NOMO-1 treated with dmso at 0.1 percent for 144 hours (cell line): Measurements from ENCODE around the gene TMA16.
"Not testable (repeated sequence)": the region's sequence is repeated elsewhere in the genome, so short reads cannot be mapped to it uniquely, and the experiment has no call there.

Source experiments
- DNase-seq: peaks from one replicate; lab custom pipeline; 2025; ENCODE audit not compliant: unreplicated experiment; lab: John Stamatoyannopoulos, UW

Gene TMA16

DNA sequence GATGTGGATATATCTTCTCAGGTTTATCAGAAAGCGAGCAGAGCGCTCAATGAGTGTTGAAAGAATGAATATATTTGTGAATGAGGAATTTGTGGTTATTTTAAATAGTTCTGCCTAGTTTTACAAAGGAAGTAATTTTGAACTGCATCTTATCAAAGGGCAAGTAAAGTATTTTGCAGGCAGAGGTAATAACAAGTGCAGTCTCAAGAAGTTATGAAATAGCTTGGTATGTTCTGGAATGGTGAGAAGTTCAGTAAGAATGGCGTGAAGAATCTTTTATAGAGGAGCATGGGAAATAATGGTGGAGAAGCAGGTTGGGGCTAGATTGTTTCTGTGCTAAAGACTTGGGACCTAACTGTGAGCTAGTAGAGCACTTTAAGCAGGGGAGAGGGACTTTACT is 10.9 kb downstream of the TMA16 start:
- peak; percentile 15 for DNase-seq

DNA sequence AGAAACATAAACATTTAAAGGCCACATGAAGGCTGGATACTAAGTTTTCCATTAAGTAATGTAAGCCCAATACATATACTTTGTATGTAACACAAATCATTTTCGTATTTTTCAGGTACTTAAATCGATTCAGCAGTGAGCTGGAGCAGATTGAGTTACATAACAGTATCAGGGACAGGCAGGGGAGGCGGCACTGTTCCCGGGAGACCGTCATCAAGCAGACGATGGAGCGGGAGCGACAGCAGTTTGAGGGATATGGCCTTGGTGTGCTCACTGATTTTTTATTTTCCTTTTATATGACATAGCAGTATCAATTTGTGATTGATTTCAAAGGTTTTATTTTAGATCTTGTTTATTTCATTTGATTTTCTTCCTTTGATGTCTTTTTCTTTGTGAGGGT is 20.7 kb downstream of the TMA16 start:
- DNase-seq = no peak

DNA sequence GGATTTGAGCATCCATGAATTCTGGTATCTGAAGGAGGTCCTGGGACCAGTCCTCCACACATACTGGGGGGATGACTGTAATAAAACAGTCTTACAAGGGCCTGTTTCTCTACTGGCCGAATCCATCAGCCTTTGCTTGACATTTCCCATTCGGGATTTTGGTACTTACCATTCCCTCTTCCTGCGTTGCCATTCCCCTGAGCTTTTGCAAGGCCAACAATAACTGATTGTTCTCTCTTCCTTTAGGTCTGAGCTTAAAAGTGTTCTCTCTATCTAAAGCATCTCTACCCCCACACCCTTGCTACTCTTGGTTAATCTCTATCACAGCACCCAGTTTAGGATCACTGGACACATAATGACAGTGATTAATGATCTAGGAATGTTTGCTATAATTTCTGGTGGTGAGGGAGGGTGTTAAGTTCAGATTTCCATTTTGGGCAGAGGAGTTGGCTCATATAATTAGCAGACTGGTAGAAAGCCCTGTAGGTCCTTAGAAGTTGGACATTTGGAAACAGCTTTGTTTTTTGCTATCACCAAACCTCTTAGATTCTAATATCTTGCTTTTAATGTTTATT is 29.4 kb downstream of the TMA16 start:
- no peak for DNase-seq

DNA sequence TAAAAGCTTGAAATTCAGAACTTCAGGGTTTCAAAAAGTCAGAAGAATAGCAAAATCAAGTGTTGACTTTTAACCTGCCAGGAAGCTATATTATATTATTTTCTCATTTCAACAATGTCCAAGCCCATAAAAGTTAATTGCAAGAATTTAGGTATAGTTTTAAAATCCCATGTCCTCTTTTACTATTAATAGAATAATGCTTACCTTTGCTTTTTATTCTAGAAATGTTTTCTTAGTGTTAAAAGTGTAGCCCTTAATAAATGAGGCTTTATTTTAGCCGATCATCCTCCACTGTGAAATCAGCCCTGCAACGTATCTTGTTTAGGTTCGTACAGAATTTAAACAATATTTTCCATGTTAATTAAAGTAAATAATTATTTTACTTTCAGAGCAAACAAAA is 31.5 kb downstream of the TMA16 start:
- no peak for DNase-seq

DNA sequence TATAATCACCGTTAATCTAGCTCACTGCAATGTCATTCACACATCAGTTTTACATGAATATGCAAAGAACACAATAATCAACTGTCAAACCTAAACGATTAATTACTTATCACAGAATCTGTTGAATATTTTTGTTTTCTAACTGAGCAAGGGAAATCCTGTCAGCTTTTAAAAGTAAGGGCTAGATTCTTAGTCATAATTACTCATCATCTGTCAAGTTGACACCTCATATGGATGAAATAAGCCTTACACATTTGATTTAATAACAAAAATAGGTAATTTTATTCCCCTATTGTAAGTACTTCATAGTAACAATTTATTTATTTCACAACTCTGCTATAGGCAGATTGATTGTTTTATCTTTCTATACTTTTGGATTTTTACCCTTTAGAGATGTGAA is 32.7 kb downstream of the TMA16 start:
- no peak for DNase-seq

DNA sequence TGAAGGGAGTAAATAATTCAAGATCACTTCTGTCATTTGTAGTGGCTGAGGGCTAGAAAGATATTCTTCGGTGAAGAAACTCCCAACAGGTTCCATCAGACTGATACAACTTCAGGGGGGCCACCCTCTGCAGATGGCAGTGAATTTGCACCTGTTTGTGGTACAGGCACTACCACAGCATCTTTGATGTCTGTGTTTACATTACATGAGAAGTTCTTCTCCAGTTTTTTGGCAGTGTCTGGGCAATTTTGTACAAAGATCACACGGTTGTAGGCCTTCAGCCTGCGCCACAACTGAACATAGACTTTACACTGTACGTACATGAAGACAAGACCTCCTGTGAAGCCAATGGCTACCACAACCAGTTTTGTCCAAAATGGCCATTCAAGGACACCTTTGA is 34.2 kb downstream of the TMA16 start:
- DNase-seq = no peak

DNA sequence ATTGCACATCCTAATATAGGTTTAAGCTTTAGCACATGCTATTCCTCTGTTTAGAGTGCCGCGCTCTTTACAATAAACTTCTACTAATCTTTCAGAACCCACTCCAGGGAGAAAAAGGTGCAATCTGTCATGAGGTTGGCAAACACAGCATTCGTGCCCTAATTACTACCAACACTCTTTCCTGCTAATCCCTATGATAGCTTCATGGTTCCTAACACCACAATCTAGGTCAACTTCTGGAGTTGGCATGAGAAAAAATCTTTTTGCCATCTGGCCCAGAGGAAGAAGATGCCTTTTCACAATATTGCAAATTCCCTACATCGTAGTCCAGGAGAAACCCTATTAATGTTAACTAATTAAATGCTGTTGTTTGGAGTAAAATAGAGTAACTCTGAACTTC is 39.6 kb downstream of the TMA16 start:
- DNase-seq = no peak

DNA sequence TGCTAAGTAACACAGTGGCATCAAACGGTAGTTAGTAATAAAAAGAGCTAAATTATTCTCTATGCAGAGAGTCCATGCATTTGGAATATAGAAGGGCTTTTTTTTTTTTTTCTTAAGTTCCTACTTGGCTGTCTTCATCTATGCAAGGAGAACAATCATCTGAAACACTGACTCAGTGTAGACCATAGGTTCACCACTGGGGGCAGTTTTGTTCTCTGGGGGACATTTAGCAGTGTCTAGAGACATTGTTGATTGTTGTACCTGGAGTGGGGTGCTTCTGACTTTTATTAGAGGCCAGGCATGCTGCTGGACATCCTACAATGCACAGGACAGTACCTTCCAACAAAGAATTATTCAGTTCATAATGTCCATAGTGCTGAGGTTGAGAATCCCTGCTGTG is 41.2 kb downstream of the TMA16 start:
- DNase-seq = no peak

DNA sequence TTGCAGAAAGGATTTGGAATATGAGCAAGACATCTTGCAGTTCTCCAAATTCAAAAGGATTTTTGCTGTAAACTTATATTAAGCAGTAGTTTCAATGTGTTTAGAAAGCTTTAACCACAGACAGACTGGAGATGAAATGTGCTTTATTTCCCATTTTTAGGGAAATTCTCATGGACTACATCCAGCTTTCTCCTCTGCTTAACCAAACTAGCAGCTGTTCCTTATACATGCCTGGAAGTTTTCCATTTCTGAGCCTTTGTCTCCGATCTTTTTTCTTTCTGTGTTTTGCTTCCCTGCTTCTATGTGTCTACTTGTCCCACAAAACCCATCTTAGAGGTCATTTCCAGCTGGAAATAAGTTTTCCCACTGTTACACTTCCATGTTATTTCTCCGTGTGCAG is 41.6 kb downstream of the TMA16 start:
- DNase-seq = no peak

DNA sequence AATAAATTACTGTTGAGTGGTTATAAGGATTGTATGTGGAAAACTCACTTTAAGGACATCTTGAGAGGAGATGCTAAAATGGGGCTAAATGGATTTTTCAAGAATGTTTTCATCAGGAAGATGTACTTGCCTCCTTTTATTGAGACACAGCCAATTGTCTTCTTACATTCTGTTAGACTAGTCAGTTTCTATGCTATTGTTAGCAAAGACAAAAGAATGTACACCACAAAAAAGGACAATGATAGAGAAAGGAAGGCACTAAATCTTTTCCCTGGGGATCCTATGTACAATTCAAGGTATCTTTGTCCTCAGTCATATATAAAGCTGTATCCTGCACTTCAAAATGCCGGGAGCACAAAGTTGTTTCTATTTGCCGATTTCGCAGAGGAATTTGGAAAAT is 42.6 kb downstream of the TMA16 start:
- no peak for DNase-seq

DNA sequence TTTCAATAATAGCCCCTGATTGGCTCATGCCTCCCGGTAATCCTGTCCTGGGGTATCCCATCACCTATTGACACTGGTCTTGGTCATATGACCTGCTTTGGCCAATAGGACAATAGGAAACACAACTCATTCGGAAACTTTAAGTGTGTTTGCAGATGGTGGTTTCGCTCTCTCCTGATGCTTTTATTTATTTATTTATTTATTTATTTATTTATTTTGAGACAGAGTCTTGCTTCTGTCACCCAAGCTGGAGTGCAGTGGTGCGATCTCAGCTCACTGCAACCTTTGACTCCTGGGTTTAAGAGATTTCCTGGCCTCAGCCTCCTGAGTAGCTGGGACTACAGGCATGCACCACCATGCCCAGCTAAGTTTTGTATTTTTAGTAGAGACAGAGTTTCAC is 44.3 kb downstream of the TMA16 start:
- not testable (repeated sequence) for DNase-seq

DNA sequence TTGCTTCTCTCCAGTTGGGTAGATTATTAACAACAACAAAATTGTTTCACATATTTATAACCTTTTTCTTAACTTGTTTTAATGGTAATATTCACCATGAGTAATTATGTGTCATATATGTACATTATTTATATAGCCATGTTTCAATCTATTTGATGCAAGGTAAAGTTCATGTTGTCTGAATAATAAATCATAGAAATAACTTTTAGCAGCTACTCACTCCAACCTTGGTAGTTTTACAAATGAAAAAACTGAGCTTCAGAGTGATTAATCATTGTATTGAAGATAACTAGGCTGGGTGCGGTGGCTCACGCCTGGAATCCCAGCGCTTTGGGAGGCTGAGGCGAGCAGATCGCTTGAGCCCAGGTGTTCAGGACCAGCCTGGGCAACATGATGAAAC is 46.0 kb downstream of the TMA16 start:
- DNase-seq = no peak

DNA sequence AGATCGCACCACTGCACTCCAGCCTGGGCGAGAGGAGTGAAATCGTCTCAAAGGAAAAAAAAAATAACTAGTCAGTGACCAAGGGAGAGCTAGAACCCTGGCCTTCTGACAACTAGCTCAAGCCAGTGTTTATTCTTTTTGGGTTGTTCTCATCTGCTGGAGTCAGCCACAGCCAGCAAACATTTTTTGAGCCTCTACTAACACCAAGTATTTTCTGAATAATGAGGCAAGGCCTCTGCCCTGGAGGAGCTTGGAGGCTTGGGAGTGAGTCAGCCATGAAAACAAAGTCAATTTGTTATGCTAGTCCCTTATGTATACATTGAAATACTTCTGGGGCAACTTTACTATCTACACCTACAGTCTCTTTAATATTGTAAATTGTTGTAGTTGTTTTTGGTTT is 46.5 kb downstream of the TMA16 start:
- no peak for DNase-seq

DNA sequence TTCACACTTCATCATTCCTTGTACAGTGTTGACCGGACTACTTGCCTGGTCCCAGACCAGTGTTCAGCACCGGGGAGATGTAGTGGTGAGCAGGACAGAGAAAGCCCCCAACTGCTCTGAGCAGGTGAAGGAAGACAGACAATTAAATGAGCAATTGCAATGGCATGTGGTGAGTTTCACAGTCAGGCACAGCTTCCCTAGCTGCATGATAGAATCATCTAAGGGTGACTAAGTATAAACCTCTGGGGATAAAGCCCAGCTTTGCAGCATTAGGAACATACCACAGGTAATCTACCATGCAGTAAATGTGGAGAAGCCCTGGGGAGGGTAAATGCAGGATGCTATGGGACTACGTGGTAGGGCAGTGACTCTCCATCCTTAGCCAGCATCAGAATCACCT is 47.8 kb downstream of the TMA16 start:
- DNase-seq = no peak

DNA sequence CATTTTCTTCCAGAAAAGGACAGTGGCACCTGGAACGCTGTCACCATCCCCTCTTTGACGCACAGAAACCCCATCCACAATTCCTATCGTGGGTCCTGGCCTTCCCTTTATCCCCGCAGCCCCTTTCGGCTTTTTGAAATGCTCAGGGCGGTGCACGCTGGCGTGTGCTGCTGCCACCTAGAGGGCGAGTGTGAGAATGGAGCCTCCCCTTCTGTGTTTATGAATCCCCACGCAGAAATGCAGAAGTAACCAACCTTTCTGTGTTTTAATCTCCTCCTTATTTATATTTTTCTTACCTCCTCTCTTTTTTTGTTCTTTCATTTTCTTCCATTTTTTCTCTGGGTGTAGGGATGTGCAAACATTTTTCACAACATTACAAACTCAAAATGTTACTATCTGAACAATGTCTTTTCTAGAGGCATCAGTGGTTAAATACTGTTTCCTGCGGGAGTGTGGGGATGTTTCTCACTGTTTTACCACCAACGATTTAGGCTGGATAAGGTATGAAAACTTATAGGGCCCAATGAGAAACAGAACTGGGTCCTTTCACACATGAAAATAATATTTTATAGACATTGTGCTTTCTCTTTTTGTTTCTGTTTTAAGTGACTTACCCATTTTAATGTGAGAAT is 50.0 kb downstream of the TMA16 start:
- peak; percentile 49 for DNase-seq

DNA sequence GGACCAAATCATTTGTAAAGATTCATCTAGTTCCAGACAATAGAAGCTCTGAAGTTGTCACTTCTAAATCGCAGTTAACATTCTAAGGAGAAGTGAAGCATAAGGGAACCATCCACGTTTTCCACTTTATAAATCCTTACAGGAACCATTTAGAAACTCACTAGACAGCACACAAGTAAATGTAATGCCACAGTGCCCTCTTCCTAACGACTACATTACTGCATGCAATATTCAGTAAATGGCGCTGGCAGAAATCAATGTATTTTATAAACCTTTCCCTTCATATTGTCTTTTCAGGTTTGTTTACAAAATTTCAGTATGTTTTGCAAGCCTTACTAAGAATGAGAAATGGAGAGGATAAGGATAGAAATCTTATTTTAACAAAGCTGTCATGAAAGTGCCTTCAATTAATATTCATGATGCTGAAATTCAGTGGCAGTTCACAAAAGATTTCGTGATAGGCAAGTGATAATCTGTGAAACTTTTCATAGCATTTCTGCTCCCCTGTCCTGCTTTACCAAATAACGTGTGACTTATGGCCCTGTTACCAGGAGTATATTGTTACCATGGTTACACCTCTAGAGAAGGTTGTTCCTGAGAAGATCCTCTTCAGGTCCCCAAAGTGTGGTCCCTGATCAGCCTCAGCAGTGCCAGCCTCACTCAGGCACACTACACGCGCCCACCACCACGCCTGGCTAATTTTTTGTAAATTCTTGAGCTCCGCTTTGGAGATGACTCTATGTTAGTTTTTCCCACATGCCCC is 54.2 kb downstream of the TMA16 start:
- peak; percentile 14 for DNase-seq

DNA sequence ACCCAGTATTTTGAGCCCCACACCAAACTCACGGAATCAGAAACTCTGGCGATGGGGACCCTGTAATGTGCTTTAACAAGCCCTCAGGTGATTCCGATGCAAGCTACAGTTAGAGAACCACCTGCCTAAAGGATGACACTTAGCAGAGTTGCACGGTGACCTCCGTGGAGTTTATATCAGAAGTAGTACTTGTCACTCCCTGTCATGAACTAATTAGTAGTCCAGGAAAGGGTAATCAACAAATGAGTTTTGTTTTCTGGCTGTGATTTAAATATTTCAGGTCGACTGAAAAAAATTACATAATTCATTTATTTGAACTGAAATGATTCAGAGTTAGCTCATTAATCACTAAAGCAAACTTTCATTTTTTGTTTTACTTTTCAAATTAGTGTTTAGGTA is 56.4 kb downstream of the TMA16 start:
- DNase-seq = no peak

DNA sequence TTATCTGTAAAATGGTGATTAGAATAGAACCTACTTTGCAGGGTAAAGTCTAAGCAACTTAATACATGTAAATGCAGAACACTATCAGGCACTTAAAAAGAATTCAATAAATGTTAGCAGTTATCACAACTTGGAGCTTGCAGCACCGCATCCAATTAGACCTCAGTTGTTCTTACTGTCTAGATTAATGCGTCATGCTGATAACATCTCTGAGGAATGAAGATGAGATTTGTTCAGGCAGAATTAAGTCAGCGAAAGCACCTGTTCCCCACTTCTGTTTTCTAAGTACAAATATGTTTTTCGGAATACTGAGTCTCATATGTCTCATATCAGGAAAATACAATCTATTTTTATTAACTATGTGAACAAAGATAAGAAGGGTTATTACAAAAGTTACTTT is 58.7 kb downstream of the TMA16 start:
- no peak for DNase-seq

DNA sequence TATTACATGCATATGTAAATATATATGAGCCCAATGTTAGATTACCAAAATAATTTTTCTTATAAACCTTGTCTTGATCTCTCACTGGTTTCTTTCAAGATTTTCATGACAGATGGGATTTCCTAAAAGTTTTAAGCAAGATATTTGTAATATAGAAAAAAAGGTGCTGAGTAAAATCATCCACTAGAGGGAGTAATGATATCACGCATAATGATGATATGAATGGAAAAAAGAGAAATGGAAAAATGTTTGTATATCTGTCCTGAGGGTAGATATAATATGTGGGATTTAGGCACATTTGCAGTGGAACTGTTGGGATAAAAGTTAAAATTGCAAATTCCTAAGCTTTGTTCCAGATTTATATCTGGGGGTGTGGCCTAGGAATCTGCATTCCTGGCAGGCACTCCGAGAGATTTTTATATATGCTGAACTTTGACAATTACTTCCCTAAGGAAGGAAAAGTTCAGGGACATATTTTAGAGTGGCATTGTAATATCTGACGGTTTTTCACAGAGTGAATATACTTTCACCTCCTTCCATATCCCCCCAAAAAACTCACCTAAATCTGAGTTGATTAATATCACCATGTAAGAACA is 60.5 kb downstream of the TMA16 start:
- DNase-seq = no peak

DNA sequence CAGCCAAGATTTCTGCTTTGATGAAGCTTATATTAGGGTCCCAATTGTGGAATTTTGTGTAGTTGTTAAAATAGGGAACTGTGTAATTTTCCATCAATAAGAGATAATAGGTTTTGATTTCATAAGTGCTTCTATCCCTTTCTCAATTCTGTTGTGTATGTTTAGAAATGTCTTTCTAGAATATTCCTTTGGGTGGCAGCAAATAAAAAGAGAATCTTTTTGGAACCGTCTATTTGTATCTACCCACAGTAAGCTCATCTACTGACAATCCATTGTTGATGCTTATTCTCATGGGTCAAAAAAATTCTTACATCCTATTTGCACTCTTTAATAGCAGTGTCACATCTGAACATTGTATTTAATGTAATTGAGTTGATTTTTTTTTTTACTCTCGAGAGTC is 61.7 kb downstream of the TMA16 start:
- peak; percentile 33 for DNase-seq

DNA sequence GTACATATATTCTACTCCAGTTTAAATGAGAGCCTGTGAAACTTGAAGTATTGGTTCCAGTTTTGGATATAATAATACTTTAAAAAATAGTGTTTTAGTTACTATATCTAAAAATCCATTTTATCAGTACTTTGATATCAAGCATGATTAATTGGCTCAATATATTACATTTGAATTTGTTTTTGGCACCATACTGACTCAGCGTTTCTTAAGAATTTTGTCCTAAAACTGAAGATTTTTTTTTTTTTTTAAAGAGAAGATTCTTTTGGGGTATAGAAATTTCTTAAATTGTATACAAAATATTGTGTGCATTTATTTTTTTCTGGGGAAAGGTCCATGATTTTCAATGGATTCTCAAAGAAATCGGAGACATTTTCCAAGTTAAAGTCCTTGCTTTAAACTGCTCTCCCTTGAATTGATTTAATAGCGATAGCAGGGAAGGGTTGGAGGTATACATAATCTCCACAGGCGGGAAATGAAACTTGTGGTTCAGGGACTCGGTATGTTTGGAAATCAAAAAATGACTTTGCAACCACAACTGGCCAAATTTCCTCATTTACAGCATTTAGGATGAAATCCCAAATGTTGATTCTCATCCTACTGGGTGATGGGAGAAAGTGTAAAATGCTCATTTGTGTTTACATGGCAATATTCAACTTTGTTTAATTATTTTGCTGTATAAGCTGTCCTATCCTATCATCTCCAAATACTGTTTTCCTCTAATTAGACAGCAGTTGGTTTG is 62.3 kb downstream of the TMA16 start:
- DNase-seq = no peak
